ENCODE results near the gene DNAH6.
"Not testable (repeated sequence)": the region's sequence is repeated elsewhere in the genome, so short reads cannot be mapped to it uniquely, and the experiment has no call there.

Gene DNAH6

DNA sequence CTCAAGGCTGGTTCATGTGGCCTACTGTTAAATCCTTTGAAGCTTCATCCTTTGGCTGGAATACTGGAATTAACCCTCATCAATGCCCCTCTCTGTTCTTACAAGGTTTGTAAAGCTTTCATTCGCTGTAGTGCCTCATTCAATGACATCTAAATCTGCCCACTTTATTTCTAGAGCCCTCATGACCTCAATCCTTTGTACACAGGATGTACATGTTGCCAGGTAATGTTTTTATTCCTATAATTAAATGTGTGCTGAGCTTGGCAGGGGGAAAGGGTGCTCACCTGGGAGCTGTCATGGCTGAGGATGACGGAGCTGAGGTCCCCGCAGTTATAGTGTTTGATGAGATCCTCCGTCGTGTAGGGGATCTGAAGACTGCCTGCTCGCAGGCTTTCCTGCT is 325.3 kb downstream of the DNAH6 start:
- DNase-seq (ENCODE audit: low spot score), result no peak

DNA sequence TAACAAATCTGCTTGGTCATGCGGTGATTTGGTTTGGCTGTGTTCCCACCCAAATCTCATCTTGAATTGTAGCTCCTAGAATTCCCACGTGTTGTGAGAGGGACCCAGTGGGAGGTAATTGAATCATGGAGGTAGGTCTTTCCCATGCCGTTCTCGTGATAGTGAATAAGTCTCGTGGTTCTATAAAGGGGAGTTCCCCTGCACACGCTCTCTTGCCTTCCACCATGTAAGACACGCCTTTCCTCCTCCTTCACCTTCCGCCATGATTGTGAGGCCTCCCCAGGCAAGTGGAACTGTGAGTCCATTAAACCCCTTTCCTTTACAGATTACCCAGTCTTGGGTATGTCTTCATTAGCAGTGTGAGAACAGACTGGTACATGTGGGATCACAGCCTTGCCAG is 327.8 kb downstream of the DNAH6 start:
- no peak for DNase-seq (ENCODE audit: low spot score)

DNA sequence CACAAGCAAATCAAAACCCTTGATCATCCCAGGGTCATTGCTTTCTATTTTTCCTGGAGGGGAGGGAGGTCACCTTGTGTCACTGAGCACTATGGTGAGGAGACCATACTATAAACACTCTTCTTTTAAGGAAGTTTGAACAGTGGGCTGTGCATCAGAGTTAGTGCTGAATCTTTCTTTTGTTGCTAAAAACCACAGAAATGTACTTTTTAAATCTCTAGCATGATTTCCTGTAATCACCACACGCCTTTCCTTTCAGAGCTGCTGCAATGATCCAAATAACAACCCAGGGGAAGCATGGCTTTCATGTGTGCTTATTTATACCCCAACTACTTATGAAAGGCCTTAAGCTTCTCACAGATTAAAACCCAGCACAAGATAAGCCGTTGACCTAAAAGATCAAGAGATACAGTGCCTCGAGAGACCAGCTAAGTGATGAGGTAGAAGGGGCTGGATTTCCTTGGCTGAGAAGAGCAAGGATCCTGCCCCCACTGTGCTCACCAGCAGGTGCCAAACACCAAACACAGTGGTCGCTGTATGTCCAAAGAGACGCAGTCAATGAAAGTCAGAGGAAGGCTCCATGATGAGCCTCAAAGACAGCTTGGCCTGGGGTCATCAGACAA is 329.9 kb downstream of the DNAH6 start:
- DNase-seq (ENCODE audit: low spot score), result no peak

DNA sequence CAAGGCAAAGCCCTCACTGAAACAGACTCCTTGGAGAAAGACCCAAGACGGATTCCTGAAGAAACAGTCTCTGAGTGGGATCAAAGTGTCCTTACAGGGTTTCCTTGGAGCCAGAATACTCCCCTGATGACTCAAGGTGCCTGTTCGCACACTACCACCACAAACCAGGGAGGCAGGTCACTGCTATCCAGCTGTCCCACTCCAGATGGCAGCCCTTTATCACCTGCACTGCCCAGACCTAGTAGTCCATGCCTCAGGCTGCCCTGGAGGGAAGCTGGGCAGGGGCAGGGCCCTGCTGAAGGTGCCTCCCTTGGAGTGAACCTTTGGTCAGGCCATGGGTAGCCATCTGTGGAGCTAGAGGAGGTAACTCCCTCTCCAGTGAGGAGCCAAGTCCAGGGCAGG is 330.4 kb downstream of the DNAH6 start:
- no peak for DNase-seq (ENCODE audit: low spot score)

DNA sequence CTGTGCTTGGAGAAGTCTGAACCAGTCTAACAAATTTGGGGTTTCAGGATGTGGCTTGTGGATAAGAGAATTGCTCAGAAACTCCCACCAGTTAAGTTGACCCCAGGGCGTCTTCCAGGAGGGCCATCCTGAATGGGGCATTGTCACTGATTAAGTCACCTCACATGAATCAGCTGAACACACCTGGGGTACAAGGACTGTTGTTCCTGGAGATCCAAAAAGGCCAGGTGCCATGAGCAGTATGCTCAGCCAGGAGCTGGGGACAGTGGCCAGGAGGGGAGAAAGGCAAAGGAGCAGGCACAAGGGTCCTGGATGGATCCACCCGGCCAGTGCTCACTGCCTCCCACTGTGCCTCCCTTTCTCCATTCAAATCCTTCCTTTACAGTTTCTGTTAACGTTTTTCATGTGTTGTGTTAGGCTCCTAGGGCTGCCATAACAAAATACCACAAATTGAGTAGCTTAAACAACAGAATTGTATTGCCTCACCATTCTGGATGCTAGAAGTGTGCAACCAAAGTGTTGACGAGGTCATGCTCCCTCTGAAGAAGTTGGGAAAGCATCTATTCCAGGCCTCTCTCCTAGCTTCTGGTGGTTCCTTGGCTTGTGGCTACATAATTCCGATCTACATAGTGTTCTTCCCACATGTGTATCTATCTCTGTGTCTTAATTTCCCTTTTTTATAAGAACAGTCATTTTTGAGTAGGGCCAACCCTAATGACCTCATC is 331.2 kb downstream of the DNAH6 start:
- DNase-seq (ENCODE audit: low spot score), result no peak

DNA sequence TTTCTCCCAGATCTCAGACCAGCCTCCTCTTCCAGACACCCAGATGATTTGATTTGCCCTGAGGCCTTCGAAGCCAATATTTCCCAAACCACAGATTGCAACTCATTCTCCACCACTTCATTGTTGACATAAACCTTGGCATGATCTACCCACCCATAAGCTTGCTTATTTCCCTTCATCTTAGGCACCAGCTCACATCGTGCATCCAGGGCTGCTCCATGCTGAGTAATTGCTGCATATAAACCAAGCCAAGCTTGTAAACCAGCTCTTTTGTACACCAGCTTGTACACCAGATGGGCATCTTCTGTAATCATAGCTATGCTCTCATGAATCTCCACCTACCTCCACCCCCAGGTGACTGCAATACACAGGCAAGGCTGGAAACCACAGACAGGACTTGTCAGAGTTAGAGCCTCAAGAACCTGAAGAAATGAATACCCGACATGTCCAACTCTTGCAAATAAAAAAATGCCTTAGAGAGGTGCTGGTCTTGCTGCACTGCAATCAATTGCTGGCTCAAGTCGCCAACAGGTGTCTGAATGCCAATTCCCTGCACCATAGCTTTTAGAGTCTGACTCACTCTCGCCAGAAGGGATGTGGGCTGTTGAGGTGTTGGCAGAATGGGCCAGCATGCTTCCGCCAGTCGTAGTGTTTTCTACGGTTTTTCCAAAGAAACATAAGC is 333.1 kb downstream of the DNAH6 start:
- DNase-seq (ENCODE audit: low spot score), result no peak

DNA sequence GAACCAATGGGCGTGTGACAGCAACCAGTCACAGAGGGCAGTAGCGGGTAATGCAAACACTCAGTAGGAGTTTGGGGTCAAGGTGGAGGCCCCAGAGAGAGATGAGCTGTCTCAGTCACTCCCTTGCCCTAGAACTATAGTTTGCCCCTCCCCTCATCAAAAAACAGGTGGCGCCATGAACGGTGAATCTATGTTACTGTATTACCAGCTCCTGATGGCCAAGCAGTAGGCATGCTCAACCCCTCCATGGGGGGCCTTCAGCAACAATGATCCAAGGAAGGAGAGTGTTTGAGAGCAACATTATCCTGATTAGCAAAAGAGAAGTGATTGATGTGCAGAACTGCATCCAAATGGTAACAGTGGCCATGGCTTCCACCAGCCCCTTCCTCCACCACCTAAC is 334.2 kb downstream of the DNAH6 start:
- no peak for DNase-seq (ENCODE audit: low spot score)

DNA sequence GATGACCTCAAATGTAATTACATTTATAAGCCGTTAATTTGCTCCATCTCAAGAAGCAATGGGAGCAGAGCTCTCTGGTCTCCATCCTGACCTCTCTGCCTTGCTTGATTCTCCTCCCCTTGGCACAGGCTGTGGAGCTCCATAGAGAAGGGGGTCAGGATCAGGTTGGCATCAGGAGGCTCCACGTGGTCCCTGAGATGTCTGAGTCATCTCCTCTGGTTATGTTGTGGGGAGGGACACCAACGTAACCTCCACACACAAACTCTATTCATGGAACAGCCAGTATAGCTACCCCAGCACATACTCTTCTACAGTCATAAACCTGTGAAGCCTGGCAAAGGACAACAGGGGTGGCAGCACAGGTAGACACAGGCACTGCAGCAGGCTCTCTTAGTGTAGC is 335.6 kb downstream of the DNAH6 start:
- no peak for DNase-seq (ENCODE audit: low spot score)

DNA sequence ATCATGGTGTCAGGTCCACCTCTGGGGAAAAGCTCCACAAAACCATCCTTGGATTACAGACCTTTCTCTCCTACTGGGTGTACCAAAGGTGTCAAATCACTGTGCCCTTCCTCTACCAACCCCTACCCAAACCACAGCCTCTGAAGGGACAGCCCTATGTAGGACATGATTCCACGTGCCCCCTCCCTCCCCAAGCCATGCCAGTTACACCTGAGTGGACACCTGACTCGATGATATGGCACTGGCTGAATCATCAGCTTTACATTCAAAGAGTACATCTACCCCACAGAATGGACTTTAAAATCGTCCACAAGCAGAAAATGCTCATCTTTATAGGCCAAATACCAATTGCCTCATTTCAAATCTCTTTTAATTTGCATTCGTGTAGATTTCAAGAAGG is 338.6 kb downstream of the DNAH6 start:
- no peak for DNase-seq (ENCODE audit: low spot score)

DNA sequence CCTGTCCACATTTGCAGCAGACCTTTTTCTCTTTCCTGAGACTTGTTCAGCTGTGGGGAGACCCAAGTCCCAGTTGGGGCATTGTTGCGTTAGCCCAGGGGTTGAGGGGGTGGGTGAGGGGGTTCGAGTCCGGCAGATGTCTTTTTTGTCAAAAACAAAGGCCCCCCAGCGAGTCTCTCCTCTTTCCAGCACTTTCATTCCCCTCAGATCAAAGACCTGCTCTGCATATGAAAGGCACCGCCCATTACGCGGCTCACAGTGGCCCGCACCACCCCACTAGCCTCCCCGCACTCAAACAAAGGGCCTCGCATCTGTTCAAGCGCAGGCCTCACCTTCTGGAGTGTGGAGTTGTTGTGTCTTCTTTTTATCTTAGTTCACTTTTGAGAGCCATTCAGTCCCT is 339.4 kb downstream of the DNAH6 start:
- DNase-seq (ENCODE audit: low spot score), result no peak

DNA sequence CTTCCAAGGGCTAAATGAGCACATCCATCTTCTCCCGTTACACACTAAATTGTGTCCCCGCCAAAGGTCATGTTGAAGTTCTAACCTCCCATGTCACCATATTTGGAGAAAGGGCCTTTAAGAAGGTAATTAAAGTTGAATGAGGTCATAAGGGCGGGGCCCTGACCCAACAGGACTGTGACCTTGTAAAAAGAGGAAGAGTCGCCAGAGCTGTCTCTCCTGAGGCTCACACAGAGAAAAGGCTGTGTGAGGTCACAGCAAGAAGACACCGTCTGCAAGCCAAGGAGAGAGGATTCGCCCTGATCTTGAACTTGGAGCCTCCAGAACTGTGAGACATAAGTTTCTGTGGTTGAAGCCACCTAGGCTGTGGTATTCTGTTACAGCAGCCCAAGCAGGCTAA is 340.5 kb downstream of the DNAH6 start:
- DNase-seq (ENCODE audit: low spot score), result no peak

DNA sequence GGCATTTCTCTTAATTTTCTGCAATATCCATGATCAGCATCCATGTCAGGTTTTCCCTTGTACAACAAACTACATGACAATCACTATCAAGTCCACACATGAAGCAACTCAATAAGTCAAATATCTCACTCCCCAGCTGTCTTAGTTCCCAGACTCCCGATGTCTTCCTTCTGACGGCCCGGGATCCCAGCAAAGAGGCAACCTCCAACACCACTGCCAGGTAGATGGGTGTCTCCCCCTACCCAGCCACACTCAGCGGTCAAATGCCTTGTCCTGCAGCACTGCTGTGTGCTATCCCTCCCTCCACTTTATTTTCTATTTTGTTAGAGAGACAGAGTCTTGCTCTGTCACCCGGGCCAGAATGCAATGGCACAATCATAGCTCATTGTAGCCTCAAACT is 341.3 kb downstream of the DNAH6 start:
- DNase-seq (ENCODE audit: low spot score), result no peak

DNA sequence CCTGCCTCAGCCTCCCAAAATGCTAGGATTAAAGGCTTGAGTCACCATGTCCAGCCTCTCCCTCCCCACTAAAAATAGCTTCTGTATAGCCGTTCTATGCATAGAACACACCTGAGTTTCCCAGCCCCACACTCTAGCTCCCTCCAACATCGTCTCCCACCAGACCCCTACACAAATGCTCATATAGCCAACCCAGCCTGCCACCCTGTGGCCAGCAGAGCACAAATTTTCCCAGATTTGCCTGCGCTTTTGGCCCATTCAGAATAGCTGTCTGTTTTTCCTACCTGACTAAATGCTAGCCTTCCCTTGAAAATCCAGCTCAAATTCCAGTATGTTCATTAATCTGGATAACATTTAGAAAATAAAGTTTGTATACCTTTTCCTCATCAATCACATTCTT is 341.8 kb downstream of the DNAH6 start:
- no peak for DNase-seq (ENCODE audit: low spot score)

DNA sequence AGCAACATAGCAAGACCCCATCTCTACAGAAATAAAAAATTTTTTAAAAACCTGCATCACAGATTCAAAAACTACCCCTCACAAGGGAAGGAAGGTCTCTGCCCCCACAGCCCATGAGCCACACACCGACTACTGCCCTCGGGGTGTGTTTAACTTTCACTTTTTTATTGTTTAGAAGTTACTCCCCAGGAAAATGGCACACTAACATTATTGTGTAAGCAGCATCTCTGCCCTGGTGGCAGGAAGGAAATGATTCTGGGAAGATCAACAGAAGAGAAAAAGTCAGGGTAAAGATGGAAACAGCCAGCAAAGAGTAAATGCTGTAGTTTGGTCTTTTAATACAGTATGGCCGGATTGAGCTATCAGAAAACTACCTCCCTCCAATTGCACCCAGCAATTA is 342.6 kb downstream of the DNAH6 start:
- DNase-seq (ENCODE audit: low spot score), result no peak

DNA sequence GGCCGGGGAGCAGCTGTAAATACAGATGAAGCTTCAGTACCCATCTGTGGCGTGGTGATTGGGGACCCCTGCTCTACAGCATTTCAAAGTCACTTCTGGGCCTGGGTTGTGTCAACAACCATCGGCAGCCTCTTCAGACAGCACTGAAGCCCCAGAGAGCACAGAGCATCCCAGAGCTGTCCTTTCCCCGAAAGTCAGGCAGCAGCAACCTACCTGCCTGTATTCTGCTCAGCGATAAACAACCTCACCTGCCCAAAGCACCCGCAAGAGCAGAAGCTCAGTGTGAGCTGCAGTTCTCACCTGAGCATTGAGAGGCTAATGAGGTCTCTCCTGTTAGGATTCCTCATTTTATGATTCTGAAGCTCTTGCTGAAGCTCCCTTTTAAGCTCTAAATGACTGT is 345.2 kb downstream of the DNAH6 start:
- no peak for DNase-seq (ENCODE audit: low spot score)

DNA sequence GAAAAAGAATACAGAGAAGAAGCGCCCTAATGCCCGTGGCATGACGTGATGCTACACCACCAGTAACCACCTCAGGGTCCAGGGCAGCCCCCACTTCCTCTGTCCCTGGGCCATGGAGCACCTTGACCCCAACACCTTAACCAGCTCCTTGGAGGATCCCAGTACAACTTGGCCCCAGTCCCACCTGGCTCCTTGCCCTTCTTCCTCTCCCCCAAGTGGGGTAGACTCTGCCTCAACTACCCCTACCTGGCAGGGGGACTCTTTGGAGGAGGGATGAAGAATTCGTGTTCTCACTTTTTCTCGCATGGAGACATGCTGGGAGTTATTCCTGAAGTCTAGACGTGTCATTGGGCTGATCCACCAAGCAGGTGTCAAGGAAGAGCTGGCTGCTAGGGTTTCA is 345.7 kb downstream of the DNAH6 start:
- no peak for DNase-seq (ENCODE audit: low spot score)

DNA sequence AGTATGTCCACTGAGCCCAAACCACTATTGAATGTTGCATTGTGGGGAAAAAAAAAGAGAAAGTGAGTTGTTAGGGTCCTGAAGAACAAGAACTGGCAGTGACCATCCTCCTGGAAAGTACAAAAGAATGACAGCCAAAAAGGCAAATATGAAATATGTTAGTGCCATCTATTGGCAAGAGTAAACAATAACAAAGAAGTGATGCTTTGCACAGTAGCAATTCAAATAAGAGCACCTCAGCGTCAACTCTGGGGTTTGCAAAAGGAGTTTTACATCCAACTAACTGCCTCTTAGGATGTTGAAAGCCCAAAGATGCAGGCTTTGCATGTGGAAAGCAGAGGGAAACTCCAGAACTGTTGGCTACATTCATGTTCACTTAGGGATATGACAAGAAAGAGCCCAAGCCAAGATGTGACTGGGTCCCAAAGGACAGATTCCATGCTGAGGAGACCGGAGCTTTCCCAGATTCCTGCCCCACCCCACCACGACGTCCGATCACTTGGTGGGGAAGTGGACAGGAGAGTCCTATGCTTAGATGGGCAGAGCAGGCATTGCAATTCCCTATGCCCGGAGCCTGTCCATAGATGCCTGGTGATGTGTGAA is 349.0 kb downstream of the DNAH6 start:
- peak; percentile 48 for DNase-seq (ENCODE audit: low spot score)

DNA sequence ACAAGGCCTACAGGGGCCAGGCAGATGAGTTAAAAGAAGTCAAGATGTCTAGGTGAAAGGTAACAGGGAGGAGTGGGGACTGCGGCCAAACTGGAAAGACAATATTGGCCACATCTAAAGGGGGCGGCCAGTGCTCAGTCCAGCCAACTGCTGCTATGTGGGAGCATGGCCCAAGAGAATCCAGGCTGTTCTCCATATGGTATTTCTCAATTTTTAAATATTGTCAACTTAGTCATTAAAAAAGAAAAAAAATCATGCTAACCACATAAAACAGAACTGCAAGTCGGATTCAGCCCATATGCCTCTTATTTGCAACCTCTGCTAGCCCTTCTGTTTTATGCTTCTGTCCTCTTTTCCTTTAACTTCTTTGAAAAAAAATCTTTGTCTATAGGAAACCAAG is 349.8 kb downstream of the DNAH6 start:
- DNase-seq (ENCODE audit: low spot score), result peak; percentile 73

DNA sequence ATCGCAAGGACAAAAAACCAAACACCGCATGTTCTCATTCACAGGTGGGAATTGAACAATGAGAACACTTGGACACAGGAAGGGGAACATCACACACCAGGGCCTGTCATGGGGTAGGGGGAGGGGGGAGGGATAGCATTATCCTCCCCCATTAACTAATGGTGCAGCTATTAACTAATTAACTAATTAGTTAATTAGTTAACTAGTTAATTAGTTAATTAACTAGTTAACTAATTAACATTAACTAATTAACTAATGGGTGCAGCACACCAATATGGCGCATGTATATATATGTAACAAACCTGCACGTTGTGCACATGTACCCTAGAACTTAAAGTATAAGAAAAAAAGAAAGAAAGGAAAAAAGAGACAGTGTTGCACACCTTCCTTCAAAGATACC is 352.0 kb downstream of the DNAH6 start:
- DNase-seq (ENCODE audit: low spot score), result not testable (repeated sequence)

All from AG20443 (cell line).